Keratinocyte (primary cell): ENCODE data around the gene CTU1. TPM values are rescaled to one million over a fixed set of nuclear protein-coding genes. Genes with fewer than 3 reads are reported as not detected.

Source experiments
- DNase-seq: peaks from one replicate; pipeline ENCODE4 v3.0.0-alpha.2; 2011; ENCODE audit warnings: low read depth, missing footprints, low spot score
- FAIRE-seq: peaks from 2 replicates; lab custom pipeline; 2011; peaks lifted over from hg19 to GRCh38; lab: Jason Lieb, UNC
- H2AFZ ChIP-seq: 2 replicates; pipeline ENCODE4 v1.6.0; 2012; ENCODE audit warnings: low read length, control low read depth, inconsistent platforms; ENCODE audit not compliant: control insufficient read depth
- H3K27ac ChIP-seq: 2 replicates; pipeline ENCODE4 v1.5.1; 2011; ENCODE audit warnings: low read length; ENCODE audit not compliant: control insufficient read depth, insufficient read depth
- H3K27me3 ChIP-seq: 3 replicates; pipeline ENCODE4 v1.6.0; 2011; ENCODE audit warnings: low read length; ENCODE audit not compliant: control insufficient read depth, insufficient read depth; ENCODE audit errors: extremely low read depth
- H3K36me3 ChIP-seq, 2 experiments: 2 replicates in 1 of 2; 3 replicates in 1 of 2; pipeline ENCODE4 v1.5.1; 2011; ENCODE audit warnings: low read length in 2 of 2, mild to moderate bottlenecking in 1 of 2; ENCODE audit not compliant: control insufficient read depth in 2 of 2, insufficient read depth in 2 of 2; ENCODE audit errors: extremely low read depth in 1 of 2
- H3K4me1 ChIP-seq: 3 replicates; pipeline ENCODE4 v1.5.1; 2011; ENCODE audit warnings: low read length; ENCODE audit not compliant: control insufficient read depth, insufficient read depth; ENCODE audit errors: extremely low read depth
- H3K4me2 ChIP-seq: 3 replicates; pipeline ENCODE4 v1.6.0; 2011; ENCODE audit warnings: low read depth, low read length; ENCODE audit not compliant: control insufficient read depth, insufficient read depth; ENCODE audit errors: extremely low read depth
- H3K4me3 ChIP-seq, 3 experiments: fragments of 200-600 bp in 1 of 3; sonication (generic) in 1 of 3; 2 replicates in 2 of 3; 3 replicates in 1 of 3; pipeline ENCODE4 v1.5.1; 2011 to 2016; ENCODE audit warnings: low read length in 3 of 3, mild to moderate bottlenecking in 3 of 3, control low read depth in 2 of 3, inconsistent platforms in 1 of 3, low read depth in 1 of 3, mixed read lengths in 1 of 3, mixed run types in 1 of 3, moderate library complexity in 1 of 3; ENCODE audit not compliant: control insufficient read depth in 2 of 3, insufficient read depth in 2 of 3; ENCODE audit errors: extremely low read depth in 1 of 3
- H3K79me2 ChIP-seq: 2 replicates; pipeline ENCODE4 v1.6.0; 2012; ENCODE audit warnings: low read length; ENCODE audit not compliant: control insufficient read depth, insufficient read depth
- H3K9ac ChIP-seq: 3 replicates; pipeline ENCODE4 v1.6.0; 2011; ENCODE audit warnings: low read length; ENCODE audit not compliant: control insufficient read depth, insufficient read depth; ENCODE audit errors: extremely low read depth
- H3K9me1 ChIP-seq: 3 replicates; pipeline ENCODE4 v1.6.0; 2011; ENCODE audit warnings: low read length; ENCODE audit not compliant: control insufficient read depth, insufficient read depth; ENCODE audit errors: extremely low read depth
- H3K9me3 ChIP-seq: 2 replicates; pipeline ENCODE4 v1.5.1; 2012; ENCODE audit warnings: low read depth, low read length; ENCODE audit not compliant: control insufficient read depth
- H4K20me1 ChIP-seq: 3 replicates; pipeline ENCODE4 v1.6.0; 2011; ENCODE audit warnings: low read length; ENCODE audit not compliant: control insufficient read depth, insufficient read depth; ENCODE audit errors: extremely low read depth
- EZH2 ChIP-seq: IDR thresholded peaks from one replicate; pipeline ENCODE4 v1.6.1; 2012; ENCODE audit warnings: inconsistent platforms, mild to moderate bottlenecking, low read length, moderate library complexity
- dilution Hi-C: fragments of 300-500 bp; cut with MboI; formaldehyde crosslinking; loops from one replicate; pipeline ENCODE4 v1.7.0; 2020; ENCODE audit warnings: low sequenced_read_pairs; ENCODE audit not compliant: extremely low pct_ligation_motif_present
- polyA plus RNA-seq, 5 experiments: library from polyadenylated mRNA; depleted of rRNA in 3 of 5; stranded (reverse) in 3 of 5; stranded (forward) in 1 of 5; unstranded in 1 of 5; fragments of >200 nt; gene quantifications; 1 replicate in 1 of 5; 2 replicates in 3 of 5; 3 replicates in 1 of 5; pipeline versions ENCODE4 v1.2.1 to v1.2.3, GENCODE V29; 2011 to 2012; ENCODE audit warnings: missing spikeins in 2 of 5, low read depth in 1 of 5, low replicate concordance in 1 of 5
- TF ChIP-seq, protein P1 (sequence below), 3 experiments: IDR thresholded peaks in 1 of 3; conservative IDR thresholded peaks in 1 of 3; optimal IDR thresholded peaks in 1 of 3; 2 replicates in 2 of 3; 3 replicates in 1 of 3; pipeline versions ENCODE3 to v1.5.1; 2011; ENCODE audit warnings: low read length in 3 of 3, mild to moderate bottlenecking in 3 of 3, moderate library complexity in 2 of 3, control low read depth in 1 of 3, inconsistent platforms in 1 of 3; ENCODE audit not compliant: insufficient read depth in 2 of 3; ENCODE audit errors: extremely low read depth in 1 of 3

The CTU1 gene
- polyA plus RNA-seq, 1 donor (not counting 4 experiments of a cell fraction or from before 2014, with no cell fraction given), result 1.9 TPM

DNA sequence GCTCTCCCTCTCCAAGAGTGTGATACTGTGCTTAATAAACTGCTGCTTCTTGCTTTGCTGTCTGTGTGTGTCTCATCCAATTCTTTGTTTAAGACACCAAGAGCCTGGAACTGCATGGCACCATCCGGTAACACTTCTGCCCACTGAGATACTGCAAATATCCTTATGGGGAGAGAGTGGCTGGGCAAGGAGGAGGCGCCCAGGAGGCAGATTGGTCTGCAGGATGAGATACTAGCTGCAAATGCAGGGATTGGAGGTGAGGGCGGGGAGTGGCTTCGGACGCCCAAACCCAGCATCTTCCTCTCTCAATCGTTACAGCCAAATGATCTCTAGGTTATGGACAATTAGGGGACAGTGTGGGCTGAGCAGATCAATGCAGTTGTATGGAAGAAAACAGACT lies 32.2 kb upstream of the CTU1 start:
- no peaks in the 10 kb centered on the region for H3K36me3 ChIP-seq
- H3K79me2 ChIP-seq, result no peaks in the 10 kb centered on the region
- no peak overlapping the region for H3K4me3 ChIP-seq
- no peak overlapping the region for H2AFZ ChIP-seq
- dilution Hi-C loops, result no loop called here
- H3K9me3 ChIP-seq, result no peaks in the 10 kb centered on the region
- TF ChIP-seq, protein P1, sequence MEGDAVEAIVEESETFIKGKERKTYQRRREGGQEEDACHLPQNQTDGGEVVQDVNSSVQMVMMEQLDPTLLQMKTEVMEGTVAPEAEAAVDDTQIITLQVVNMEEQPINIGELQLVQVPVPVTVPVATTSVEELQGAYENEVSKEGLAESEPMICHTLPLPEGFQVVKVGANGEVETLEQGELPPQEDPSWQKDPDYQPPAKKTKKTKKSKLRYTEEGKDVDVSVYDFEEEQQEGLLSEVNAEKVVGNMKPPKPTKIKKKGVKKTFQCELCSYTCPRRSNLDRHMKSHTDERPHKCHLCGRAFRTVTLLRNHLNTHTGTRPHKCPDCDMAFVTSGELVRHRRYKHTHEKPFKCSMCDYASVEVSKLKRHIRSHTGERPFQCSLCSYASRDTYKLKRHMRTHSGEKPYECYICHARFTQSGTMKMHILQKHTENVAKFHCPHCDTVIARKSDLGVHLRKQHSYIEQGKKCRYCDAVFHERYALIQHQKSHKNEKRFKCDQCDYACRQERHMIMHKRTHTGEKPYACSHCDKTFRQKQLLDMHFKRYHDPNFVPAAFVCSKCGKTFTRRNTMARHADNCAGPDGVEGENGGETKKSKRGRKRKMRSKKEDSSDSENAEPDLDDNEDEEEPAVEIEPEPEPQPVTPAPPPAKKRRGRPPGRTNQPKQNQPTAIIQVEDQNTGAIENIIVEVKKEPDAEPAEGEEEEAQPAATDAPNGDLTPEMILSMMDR (optimal IDR thresholded peaks at IDR 0.05 in 1 of 3, IDR thresholded peaks at IDR 0.05 in 1 of 3, conservative IDR thresholded peaks at IDR 0.05 in 1 of 3; ENCODE audit: extremely low read depth in 1 of 3, insufficient read depth in 2 of 3, low read length in 3 of 3), result no peak
- no peak for TF ChIP-seq EZH2
- no peaks in the 10 kb centered on the region for H3K9me1 ChIP-seq
- no peak for FAIRE-seq
- no peaks in the 10 kb centered on the region for H3K4me1 ChIP-seq
- H3K27me3 ChIP-seq, result peaks cover 7% of the 10 kb centered on the region
- no peak overlapping the region for H3K27ac ChIP-seq
- no peak overlapping the region for H3K9ac ChIP-seq
- DNase-seq, result no peak
- H3K4me2 ChIP-seq, result no peak overlapping the region
- no peaks in the 10 kb centered on the region for H4K20me1 ChIP-seq

DNA sequence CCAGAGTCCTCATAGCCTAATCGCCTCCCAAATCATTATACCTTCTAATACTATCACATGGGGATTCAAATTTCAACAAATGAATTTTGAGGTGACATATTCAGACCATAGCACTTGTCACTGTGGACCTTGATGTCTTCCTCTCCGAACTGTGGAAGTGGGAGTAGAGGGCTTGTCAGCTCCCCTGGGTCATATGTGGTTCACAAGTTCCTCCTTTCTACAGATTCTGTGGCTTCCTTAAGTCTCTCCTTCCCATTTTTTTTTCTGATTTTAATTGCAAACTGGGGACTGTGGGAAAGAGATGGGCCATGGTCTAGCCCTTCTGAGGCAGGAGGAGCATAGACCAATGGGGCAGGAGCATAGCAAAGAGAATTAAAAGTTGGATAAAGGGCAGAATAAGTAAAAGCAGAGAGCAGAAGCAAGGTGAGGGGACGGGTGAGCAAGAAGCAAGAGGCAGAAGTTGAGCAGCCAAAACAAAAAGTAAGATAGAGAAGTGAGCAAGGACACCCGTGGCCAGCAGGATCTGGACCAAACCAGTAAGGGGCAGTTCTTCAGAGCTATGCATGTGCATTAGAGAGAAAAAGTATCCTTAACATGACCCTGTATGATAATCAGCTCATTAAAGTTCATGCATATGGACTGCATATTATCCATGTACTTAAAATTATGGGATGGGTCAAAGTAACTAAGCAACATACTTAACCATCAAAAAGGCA lies 31.2 kb upstream of the CTU1 start:
- no peaks in the 10 kb centered on the region for H3K4me1 ChIP-seq
- no peak overlapping the region for H3K4me2 ChIP-seq
- FAIRE-seq (no peak), DNase-seq (no peak)
- dilution Hi-C loops, result no loop called here
- no peaks in the 10 kb centered on the region for H3K9me1 ChIP-seq
- TF ChIP-seq EZH2, result no peak
- TF ChIP-seq, protein P1 (optimal IDR thresholded peaks at IDR 0.05 in 1 of 3, IDR thresholded peaks at IDR 0.05 in 1 of 3, conservative IDR thresholded peaks at IDR 0.05 in 1 of 3; ENCODE audit: extremely low read depth in 1 of 3, insufficient read depth in 2 of 3, low read length in 3 of 3), result no peak
- H3K9ac ChIP-seq, result no peak overlapping the region
- no peak overlapping the region for H2AFZ ChIP-seq
- no peak overlapping the region for H3K27ac ChIP-seq
- H3K9me3 ChIP-seq, result no peaks in the 10 kb centered on the region
- H3K36me3 ChIP-seq, result no peaks in the 10 kb centered on the region
- H3K27me3 ChIP-seq, result peaks cover 7% of the 10 kb centered on the region
- H3K79me2 ChIP-seq, result no peaks in the 10 kb centered on the region
- H3K4me3 ChIP-seq, result no peak overlapping the region
- no peaks in the 10 kb centered on the region for H4K20me1 ChIP-seq
